Measurements from ENCODE around the gene SEMA3B.
"Not testable (repeated sequence)": the region's sequence is repeated elsewhere in the genome, so short reads cannot be mapped to it uniquely, and the experiment has no call there.

SEMA3B gene

DNA sequence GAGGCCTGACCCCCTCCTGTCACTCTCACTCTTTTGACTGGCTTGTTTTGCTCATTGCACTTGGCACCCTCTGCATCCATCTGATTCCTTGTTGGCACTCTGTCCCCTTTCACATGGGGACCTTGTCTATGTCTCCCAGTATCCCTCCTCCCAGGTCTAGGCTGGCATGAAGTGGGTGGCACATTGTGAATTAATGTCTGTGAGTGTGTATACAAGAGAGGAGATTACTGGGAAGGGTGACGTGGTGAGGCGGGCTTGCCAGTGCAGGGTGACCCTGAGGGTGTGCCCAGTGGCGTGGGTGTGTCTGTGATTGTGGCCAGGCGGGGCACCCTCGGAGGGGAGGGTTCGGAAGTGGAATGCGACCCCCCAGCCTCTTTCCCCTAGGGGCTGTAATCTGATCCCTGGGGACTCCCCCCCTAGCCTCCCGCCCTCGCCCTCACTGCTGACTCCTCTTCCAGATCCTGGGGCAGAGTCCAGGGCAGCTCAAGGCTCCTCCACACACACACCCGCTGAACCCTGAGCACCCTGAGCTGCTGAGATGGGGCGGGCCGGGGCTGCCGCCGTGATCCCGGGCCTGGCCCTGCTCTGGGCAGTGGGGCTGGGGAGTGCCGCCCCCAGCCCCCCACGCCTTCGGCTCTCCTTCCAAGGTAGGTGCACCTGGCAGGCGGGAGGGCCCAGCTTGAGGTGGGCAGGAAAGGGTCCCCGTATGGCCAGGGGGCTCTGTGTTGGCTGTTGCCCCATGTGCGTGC lies at the start of gene SEMA3B:
TSS of gene SEMA3B (plus strand) at position 445 of the 749 bp plus-strand sequence. CDS start at position 539, 94 bp downstream.
- FAIRE-seq = no peak

GRCh38 chr3:50219285-50219684 lies 49.7 kb upstream of the SEMA3B start:
- no peak for FAIRE-seq

- FAIRE-seq = no peak
Measured at GRCh38 chr3:50220109-50220508, 48.8 kb upstream of the SEMA3B start.

- FAIRE-seq = no peak
Measured at GRCh38 chr3:50221051-50221410, 47.9 kb upstream of the SEMA3B start.

DNA sequence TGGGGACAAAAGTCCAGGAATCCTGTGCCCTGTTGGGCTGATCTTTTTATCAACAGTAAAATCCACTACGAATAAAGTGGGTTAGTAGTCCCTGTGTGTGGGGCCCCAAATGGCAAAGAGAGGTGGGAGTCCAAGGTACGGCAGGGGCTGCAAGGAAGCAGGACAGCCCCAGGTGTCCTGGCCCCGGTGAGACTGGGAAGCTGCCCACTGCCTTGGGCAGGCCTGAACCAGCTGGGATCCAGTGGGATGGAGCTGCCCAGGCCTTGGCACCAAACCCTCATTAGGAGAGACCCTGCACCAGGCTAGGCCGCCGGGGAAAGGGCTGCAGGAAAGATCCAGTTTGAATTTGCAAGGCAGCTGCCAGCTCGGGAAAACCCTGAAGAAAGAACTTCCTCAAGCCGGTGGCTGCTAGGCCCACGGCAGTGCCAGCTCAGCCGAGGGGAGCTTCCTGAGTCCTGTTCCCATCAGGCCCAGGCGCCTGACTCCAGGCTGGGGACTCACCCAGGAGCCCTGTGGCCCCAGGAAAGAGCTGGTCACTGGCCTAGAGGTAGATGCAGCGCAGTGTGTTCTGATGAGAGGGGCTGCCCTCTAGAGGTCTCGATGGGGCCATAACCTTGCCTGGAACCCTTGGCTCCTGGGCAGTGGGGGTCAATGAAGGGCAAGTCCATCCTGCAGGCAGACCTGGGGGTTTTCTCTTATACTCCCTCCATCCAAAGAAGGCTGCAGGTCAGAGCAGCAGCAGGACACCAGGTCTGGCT lies 47.4 kb upstream of the SEMA3B start:
- FAIRE-seq = no peak

DNA sequence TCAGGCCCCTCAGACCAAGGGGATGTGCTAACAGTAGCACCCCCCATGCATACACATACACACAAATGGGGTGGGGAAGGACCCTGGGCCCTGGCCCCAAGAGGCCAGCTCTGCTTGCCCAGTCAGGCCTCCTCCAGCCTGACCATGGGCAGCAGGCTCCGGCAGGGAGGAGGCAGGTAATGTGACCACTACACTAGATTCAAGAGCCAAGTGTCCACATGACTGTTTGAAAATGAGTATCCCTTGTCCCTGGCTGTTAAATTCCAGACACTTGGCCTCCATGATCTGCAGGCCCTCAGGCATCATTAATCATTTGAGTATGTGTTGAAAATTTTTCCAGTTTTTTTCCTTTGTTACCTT lies 46.8 kb upstream of the SEMA3B start:
- no peak for FAIRE-seq

DNA sequence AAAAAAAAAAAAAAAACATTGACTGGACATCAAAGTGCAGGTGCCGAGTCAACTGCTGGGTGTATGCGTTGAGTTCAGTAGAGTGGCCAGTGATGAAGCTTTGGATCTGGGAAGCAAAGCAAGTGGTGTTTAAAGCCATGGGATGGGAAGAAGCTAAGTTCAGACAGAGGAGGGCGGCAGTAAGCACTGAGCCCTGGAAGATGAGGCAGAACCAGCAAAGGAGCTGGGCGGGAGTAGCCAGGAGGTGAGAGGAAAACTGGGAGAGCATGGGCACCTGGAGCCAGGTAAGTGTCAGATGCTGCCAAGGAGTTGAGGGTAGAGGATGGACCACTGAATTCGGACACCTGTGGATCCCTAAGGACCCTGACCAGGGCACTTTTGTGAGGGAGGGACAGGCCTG lies 44.3 kb upstream of the SEMA3B start:
- FAIRE-seq = no peak

DNA sequence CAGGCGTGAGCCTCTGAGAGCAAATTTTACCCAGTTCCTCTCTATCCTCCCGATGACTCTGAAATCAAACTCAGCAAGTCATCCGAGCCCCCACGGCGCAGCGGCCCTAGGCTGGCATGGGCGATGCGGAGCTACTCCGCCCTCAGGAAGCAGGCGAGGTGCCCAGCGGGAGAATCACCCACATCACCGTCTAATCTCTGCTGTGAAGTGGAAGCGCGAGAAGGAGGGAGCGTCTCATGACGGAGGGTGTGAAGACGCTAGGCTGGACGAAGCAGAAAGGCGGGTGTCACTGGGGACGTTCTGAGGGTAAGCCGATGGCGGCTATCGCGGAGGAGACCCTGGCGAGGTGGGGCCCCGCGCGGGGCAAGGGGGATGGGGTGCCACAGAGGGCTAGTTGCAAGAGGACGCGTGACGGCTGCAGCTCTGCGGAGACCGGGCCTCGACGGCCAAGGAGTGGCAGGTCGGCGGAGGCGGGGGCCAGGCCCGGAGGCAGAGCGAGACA lies 42.0 kb upstream of the SEMA3B start:
- no peak for FAIRE-seq

GRCh38 chr3:50227390-50228183 lies 41.4 kb upstream of the SEMA3B start:
- FAIRE-seq = no peak

DNA sequence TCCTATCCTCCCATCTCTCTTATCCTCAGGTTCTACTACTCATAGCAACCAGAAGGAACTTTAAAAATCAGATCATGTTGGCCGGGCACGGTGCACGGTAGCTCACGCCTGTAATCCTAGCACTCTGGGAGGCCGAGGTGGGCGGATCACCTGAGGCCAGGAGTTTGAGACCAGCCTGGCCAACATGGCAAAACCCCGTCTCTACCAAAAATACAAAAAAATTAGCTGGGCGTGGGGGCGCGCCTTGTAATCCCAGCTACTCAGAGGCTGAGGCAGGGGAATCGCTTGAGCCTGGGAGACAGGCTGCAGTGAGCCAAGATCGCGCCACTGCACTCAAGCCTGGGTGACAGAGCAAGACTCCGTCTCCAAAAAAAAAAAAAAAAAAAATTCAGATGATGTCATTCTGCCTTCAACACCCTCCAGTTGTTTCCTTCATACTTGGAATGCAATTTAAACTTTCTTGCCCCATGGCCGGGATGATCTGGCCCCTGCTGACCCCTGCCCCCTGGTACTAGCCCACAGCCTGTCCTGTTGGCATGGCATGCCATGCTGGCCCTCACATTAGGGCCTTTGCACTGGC lies 40.7 kb upstream of the SEMA3B start:
- not testable (repeated sequence) for FAIRE-seq

GRCh38 chr3:50229490-50229889 lies 39.5 kb upstream of the SEMA3B start:
- FAIRE-seq = no peak

DNA sequence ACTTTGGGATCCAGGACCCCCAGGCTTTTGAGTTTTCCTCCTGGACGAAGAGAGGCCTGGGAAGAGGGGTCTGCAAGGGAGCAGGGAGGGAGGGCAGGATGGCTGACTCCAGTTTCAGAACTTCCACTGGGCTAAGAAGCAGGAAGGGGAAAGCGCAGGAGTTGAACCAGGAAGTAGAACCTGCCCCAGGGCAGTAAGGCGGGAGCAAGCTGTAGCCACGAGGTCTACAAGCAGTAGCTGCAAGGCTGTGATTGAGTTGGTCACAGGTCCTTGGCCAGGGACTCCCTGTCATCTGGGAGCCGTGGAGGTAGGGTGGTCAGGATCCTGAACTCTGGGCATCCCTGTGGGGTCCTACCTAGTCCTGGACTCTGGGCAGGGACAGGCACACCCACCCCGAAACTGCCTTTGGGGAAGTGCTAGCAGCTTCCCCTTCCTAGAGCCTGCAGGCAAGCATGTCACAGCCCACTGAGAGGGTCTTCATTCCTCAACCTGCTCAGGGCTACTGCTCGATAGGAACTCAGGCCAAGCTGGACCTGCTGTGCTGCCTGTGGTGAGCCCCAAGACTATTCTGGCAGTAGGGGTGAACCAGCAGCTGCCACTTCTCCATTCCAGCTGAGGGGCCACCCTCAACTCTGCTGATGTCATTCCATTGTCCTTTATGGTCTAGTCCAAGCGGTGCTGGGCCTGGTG lies 38.7 kb upstream of the SEMA3B start:
- FAIRE-seq = no peak

- no peak for FAIRE-seq
Measured at GRCh38 chr3:50230794-50231125, 38.2 kb upstream of the SEMA3B start.

DNA sequence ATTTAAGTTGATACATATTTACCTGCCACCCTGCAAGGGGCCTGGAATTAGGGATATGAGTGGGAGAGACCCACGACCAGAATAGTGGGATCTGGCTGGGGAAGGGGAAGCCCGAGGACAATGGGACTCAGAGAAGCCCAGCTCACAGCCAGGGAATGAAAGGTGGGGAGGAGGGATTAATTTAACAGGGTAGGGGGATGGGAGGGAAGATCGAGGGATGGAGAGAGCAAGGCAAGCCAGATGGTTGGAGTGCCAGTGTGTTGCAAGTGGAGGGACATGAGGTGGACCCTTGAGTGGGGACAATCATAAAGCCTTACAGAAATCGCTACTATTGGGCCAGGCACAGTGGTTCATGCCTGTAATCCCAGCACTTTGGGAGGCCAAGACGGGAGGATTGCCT lies 37.4 kb upstream of the SEMA3B start:
- no peak for FAIRE-seq

DNA sequence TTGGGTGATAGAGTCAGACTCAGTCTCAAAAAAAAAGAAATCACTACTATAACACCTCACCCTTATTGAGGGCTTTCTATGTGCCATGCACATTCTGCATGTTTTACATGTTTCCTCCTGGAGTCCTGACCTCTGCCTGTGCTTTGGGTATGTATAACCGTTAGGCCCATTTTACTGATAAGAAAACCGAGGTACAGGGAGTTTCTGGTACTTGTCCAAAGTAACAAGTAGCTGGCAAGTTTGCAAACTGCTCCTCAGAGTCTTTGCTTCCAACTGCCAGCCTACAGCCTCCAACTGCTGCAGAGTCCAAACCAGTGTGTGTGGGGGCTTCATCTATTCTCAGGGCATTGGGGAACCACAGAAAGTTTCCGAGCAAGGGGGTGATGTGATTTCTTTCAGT lies 36.6 kb upstream of the SEMA3B start:
- no peak for FAIRE-seq

GRCh38 chr3:50233176-50233575 lies 35.8 kb upstream of the SEMA3B start:
- no peak for FAIRE-seq

DNA sequence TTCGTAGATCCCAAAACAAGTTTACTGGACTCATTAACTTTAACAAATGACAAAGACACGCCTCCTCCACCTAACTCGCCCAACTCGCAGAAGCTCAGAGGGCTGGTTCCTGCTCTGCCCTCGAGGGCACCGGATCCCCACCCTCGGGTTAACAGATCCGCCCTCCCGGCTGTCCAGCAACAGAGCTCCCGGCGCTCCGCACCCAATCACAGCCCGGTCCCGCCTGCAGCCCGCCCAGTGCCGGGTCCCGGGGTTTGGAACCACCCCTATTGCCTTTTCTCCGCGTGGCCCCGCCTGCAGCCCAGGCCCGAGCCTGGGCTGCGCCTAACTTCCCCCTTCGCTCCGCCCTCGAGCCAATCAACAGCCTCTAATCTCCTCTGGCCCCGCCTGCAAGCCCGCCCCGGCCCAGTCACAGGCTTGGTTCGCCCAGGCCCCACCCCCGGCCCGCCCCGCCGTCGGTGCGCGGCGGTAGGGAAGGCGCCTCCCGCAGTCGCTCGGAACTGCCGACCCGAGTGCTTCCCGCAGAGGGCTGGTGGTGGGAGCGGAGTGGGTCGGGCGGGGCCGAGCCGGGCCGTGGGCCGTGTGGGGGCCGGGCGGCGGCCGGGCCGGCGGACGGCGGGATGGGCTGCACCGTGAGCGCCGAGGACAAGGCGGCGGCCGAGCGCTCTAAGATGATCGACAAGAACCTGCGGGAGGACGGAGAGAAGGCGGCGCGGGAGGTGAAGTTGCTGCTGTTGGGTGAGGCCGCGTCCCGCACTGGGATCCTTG lies 33.0 kb upstream of the SEMA3B start, which contains the start of gene GNAI2:
TSS of gene GNAI2 (plus strand) at position 489 of the 768 bp plus-strand sequence. CDS start at position 621, 132 bp downstream.
- FAIRE-seq = peak; percentile 99

- no peak for FAIRE-seq
Measured at GRCh38 chr3:50236484-50237132, 32.3 kb upstream of the SEMA3B start.

DNA sequence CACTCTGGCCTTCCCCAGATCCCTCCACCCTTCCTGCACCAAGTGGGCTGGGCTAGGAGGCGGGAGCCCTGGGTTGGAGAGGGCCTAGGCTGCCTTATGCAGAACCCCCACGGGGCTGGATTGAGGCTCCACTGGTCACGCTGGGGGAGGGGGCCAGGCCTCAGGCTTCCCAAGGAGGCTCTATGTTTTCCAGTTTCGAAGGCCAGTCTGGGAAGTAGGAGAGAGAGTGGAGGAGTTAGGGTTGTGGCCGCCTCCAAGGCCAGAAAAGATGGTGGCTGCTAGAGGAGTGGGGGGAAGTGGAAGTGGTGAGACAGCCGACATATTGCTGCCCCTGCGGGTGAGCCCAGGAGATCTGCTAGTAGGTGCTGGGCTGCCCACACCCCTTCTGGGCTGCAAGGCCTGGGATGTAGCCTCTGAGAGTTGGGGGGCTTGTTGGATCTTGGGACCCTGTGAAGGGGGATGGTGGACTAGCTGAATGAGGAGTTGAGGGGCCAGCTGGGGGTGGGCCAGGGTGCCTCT lies 31.8 kb upstream of the SEMA3B start:
- FAIRE-seq = no peak

DNA sequence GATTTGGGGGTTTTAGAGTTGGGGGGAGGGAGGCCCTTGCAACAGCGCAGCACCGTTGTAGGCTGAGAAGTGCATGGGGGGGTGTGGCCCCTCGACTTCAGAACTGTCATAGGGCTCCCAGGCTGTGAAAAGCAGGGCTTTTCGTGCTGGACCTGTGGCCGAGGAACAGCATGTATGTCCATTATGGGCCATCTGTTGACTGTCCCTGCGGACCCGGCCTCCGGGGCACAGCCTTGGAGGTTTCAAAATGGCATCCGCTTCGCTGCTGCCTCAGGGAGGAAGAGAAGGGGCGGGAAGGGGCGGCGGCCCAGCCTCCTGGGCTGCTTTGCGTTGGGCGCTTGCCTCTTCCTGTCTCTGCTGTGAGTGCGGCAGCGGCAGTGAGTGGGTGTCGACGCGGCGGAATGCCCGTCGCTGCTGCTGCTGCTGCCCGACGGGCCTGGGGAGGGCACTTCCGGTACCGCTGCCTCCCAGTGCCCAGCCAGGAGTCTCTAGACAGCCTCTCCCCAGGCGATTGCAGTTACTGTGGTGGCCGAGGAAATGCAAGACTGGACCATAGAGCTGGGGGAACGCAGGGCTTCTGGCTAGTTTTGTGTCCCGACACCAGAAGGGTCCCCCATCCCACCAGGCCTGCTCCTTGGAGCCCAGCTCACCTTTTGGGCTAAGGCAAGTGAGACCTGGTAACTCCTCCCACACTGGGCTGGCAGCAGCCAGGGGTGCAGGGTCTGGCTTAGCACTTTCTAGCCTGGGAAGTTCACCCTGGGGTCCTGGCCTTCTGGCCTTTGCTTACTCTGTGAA lies 31.0 kb upstream of the SEMA3B start:
- no peak for FAIRE-seq
